HL-60 (cell line): Measurements from ENCODE around the gene USP17L25.
A peak's percentile ranks its signal among the peaks of the same experiment; 100 is the strongest.
"Not testable (repeated sequence)": the region's sequence is repeated elsewhere in the genome, so short reads cannot be mapped to it uniquely, and the experiment has no call there.

Source experiments
- DNase-seq, 2 experiments: peaks; one replicate each; pipeline ENCODE4 v3.0.0-alpha.2; 2010 to 2020; ENCODE audit warnings: low read depth in 1 of 2, low spot score in 1 of 2
- H3K27ac ChIP-seq: fragments of 250-450 bp; sonication (Bioruptor Pico); replicated peaks from 2 replicates; pipeline ENCODE4 v1.5.1; 2020; ENCODE audit warnings: mild to moderate bottlenecking, moderate library complexity
- H3K27me3 ChIP-seq: fragments of 250-450 bp; sonication (Bioruptor Pico); 2 replicates; pipeline ENCODE4 v1.5.1; 2021; ENCODE audit warnings: mild to moderate bottlenecking, moderate library complexity; ENCODE audit not compliant: insufficient read depth, poor library complexity, severe bottlenecking
- H3K4me3 ChIP-seq: replicated peaks from 2 replicates; pipeline ENCODE4 v1.5.1; 2011; ENCODE audit warnings: mild to moderate bottlenecking, control low read depth, low read length; ENCODE audit not compliant: insufficient read depth
- long read RNA-seq: library from polyadenylated mRNA; unstranded; transcript quantifications from one replicate; pipeline ENCODE4 v2.0.0, GENCODE V29; 2020

Gene USP17L25
- long read RNA-seq = 0 reads

- H3K27ac ChIP-seq, H3K27me3 ChIP-seq, H3K4me3 ChIP-seq, DNase-seq: not testable (repeated sequence)
Measured at GRCh38 chr4:9329611-9330010, at the start of gene USP17L25. Gene USP17L25 (plus strand): TSS chr4:9329911. CDS start chr4:9329911, 0 bp downstream.

- DNase-seq = peak in 1 of 2 experiments; percentile 2
- H3K27ac ChIP-seq, H3K4me3 ChIP-seq, H3K27me3 ChIP-seq: not testable (repeated sequence)
Measured at GRCh38 chr4:9324191-9324590, 5.5 kb upstream of the USP17L25 start.

GRCh38 chr4:9324865-9325264 is 4.8 kb upstream of the USP17L25 start, which contains the start of gene USP17L24:
Gene USP17L24 (plus strand): TSS chr4:9325165. CDS start chr4:9325165, 0 bp downstream.
- H3K4me3 ChIP-seq, H3K27me3 ChIP-seq, DNase-seq, H3K27ac ChIP-seq: not testable (repeated sequence)

- not testable (repeated sequence) for H3K27me3 ChIP-seq, H3K4me3 ChIP-seq, H3K27ac ChIP-seq
Measured at GRCh38 chr4:9334358-9334757, 4.6 kb downstream of the USP17L25 start, which contains the start of gene USP17L26. Gene USP17L26 (plus strand): TSS chr4:9334658. CDS start chr4:9334658, 0 bp downstream.

GRCh38 chr4:9339103-9339502 is 9.4 kb downstream of the USP17L25 start, which contains the start of gene USP17L5:
Gene USP17L5 (plus strand): TSS chr4:9339403. CDS start chr4:9339403, 0 bp downstream.
- H3K27me3 ChIP-seq, DNase-seq, H3K4me3 ChIP-seq, H3K27ac ChIP-seq: not testable (repeated sequence)

More at GRCh38 chr4:9334358-9334757, 4.6 kb downstream of the USP17L25 start, which contains the start of gene USP17L26:
- not testable (repeated sequence) for DNase-seq

- DNase-seq, H3K27ac ChIP-seq, H3K4me3 ChIP-seq, H3K27me3 ChIP-seq: not testable (repeated sequence)
Measured at GRCh38 chr4:9343848-9344247, 14.1 kb downstream of the USP17L25 start, which contains the start of gene USP17L27. Gene USP17L27 (plus strand): TSS chr4:9344148. CDS start chr4:9344148, 0 bp downstream.

GRCh38 chr4:9348593-9348992 is 18.9 kb downstream of the USP17L25 start, which contains the start of gene USP17L28:
Gene USP17L28 (plus strand): TSS chr4:9348893. CDS start chr4:9348893, 0 bp downstream.
- not testable (repeated sequence) for H3K27me3 ChIP-seq, DNase-seq, H3K27ac ChIP-seq, H3K4me3 ChIP-seq

- not testable (repeated sequence) for H3K27me3 ChIP-seq, DNase-seq, H3K27ac ChIP-seq, H3K4me3 ChIP-seq
Measured at GRCh38 chr4:9350866-9351265, 21.2 kb downstream of the USP17L25 start.

- DNase-seq, H3K27ac ChIP-seq, H3K27me3 ChIP-seq, H3K4me3 ChIP-seq: not testable (repeated sequence)
Measured at GRCh38 chr4:9353338-9353737, 23.6 kb downstream of the USP17L25 start, which contains the start of gene USP17L29. Gene USP17L29 (plus strand): TSS chr4:9353638. CDS start chr4:9353638, 0 bp downstream.

GRCh38 chr4:9362829-9363228 is 33.1 kb downstream of the USP17L25 start, which contains the start of gene USP17L30:
Gene USP17L30 (plus strand): TSS chr4:9363129. CDS start chr4:9363129, 0 bp downstream.
- not testable (repeated sequence) for DNase-seq, H3K27ac ChIP-seq, H3K27me3 ChIP-seq, H3K4me3 ChIP-seq

GRCh38 chr4:9379881-9380280 is 50.2 kb downstream of the USP17L25 start:
- not testable (repeated sequence) for H3K27ac ChIP-seq, H3K27me3 ChIP-seq, DNase-seq, H3K4me3 ChIP-seq
